Measurements from ENCODE around the gene SLAIN1. TPM values are rescaled to one million over a fixed set of nuclear protein-coding genes. Genes with fewer than 3 reads are reported as not detected.

The SLAIN1 gene
- total and polyA plus RNA-seq, 8 donors = 3.7 to 26.8 (median 12.1) TPM; not detected in 1

DNA sequence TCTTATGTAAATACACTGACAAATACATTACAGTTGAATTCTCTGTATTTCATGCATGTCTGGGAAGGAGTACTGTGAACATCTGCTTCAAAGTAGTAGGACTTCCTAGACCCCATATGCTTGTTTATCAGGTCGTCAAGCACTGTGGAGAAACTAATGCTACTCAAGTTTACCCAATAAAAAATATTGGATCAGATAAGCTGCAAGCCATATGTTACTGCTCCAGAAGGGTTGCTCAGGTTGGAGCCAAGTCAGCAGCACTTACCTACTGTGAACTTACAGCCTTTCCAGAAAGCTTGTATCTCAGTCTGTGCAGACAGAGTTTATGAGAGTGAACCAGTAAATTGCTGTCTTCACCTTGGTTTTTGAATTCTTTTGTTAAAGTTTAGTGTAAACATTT lies 36.2 kb downstream of the SLAIN1 start:
- DNase-seq = no peak
- intact Hi-C loops (cut with DNase I; ENCODE audit: low total_unique reads) = no loop called here
- no peak overlapping the region for H3K27ac ChIP-seq
- H3K27me3 ChIP-seq = no peaks in the 10 kb centered on the region
- peaks cover 0 to 25% (median 6%) of the 10 kb centered on the region in 4 donors for H3K4me1 ChIP-seq
- WGBS, 5 donors = 29 to 64% (median 53%) methylated on average over 1 of the region's 1 CpG
- H3K4me3 ChIP-seq = no peak overlapping the region
- TF ChIP-seq POLR2AphosphoS5 (IDR thresholded peaks at IDR 0.05) (no peak), EP300 (IDR thresholded peaks at IDR 0.05) (no peak), POLR2A (IDR thresholded peaks at IDR 0.05) (no peak)
- TF ChIP-seq, protein P1, sequence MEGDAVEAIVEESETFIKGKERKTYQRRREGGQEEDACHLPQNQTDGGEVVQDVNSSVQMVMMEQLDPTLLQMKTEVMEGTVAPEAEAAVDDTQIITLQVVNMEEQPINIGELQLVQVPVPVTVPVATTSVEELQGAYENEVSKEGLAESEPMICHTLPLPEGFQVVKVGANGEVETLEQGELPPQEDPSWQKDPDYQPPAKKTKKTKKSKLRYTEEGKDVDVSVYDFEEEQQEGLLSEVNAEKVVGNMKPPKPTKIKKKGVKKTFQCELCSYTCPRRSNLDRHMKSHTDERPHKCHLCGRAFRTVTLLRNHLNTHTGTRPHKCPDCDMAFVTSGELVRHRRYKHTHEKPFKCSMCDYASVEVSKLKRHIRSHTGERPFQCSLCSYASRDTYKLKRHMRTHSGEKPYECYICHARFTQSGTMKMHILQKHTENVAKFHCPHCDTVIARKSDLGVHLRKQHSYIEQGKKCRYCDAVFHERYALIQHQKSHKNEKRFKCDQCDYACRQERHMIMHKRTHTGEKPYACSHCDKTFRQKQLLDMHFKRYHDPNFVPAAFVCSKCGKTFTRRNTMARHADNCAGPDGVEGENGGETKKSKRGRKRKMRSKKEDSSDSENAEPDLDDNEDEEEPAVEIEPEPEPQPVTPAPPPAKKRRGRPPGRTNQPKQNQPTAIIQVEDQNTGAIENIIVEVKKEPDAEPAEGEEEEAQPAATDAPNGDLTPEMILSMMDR (IDR thresholded peaks at IDR 0.05) = no peak
- no peaks in the 10 kb centered on the region for H3K36me3 ChIP-seq
- no peaks in the 10 kb centered on the region for H3K9me3 ChIP-seq

DNA sequence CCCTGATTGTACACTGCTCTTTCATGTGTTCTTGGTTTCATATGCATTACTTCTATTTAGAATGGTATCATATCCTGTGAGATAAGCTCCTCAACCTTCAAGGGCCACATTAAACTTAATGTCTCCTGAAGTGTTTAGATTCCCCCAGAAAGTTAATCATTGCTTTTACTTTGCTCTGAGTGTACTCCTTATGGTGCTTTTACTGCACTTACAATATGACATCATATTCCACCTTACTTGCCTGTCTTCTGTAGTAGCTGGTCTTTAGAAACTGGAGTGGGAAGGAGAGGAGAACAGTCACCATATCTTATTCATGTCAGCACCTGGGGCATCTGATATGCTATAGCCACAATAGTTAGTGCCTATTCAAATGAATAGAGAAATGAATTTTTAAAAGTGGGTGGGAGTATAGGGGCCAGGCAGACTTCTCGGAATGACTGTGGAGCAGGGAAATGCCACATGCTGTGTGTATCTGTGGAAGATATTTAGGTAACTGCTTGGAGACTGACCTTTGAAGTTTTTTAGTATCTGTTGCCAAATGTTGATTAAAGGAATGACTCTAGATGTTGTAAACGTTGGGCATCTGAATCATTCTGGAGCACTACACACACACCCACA lies 40.2 kb downstream of the SLAIN1 start:
- H3K27me3 ChIP-seq = no peaks in the 10 kb centered on the region
- no peak for TF ChIP-seq EP300 (IDR thresholded peaks at IDR 0.05)
- no peak for TF ChIP-seq POLR2AphosphoS5 (IDR thresholded peaks at IDR 0.05)
- TF ChIP-seq, protein P1 (IDR thresholded peaks at IDR 0.05) = no peak
- no peak for TF ChIP-seq POLR2A (IDR thresholded peaks at IDR 0.05)
- no peaks in the 10 kb centered on the region for H3K36me3 ChIP-seq
- no peak for DNase-seq
- 30 to 50% (median 41%) methylated on average over 2 of the region's 2 CpGs for WGBS, 5 donors
- intact Hi-C loops (cut with DNase I; ENCODE audit: low total_unique reads) = no loop called here
- H3K4me3 ChIP-seq = no peak overlapping the region
- H3K27ac ChIP-seq = no peak overlapping the region
- no peaks in the 10 kb centered on the region for H3K9me3 ChIP-seq
- H3K4me1 ChIP-seq = peaks cover 0 to 25% (median 6%) of the 10 kb centered on the region in 4 donors

DNA sequence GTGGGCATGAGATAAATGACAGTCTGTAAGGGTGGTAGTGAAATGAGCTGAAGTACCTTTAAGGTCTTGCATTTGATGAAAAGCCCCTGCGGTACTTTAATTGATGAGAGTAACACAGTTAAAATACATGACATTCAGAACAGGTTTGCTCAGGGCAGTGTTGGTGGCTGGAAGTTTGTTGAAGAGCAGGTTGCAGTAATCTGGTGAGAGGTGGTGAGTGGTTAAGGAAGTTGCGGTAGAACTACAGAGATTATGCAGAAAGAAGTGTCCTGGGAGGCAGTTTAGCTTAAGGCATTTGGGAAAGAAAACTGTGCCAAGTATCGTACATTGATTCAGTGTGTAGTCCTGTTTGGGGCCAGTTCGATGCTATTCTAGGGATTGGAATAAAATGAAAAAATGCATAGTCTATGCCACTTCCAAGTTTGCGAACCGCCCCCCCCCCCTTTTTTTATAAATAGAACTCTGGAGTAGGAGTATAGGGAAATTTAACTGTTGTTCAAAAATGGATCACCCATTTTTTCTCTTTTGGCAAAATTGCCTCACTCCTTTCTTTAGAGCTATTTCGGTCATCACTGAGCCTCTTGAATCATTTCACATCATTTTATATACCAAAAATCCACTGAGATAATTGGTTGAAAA lies 42.7 kb downstream of the SLAIN1 start:
- 85 to 90% (median 85%) methylated on average over 7 of the region's 7 CpGs for WGBS, 5 donors
- H3K4me3 ChIP-seq = no peak overlapping the region
- no peak overlapping the region for H3K27ac ChIP-seq
- H3K27me3 ChIP-seq = no peaks in the 10 kb centered on the region
- peaks cover 0 to 14% (median 6%) of the 10 kb centered on the region in 4 donors for H3K4me1 ChIP-seq
- no peaks in the 10 kb centered on the region for H3K9me3 ChIP-seq
- TF ChIP-seq EP300 (IDR thresholded peaks at IDR 0.05) (no peak), POLR2AphosphoS5 (IDR thresholded peaks at IDR 0.05) (no peak), POLR2A (IDR thresholded peaks at IDR 0.05) (no peak)
- TF ChIP-seq, protein P1 (IDR thresholded peaks at IDR 0.05) = no peak
- intact Hi-C loops (cut with DNase I; ENCODE audit: low total_unique reads) = no loop called here
- H3K36me3 ChIP-seq = peaks cover 0 to 15% (median 13%) of the 10 kb centered on the region in 4 donors
- DNase-seq = no peak

DNA sequence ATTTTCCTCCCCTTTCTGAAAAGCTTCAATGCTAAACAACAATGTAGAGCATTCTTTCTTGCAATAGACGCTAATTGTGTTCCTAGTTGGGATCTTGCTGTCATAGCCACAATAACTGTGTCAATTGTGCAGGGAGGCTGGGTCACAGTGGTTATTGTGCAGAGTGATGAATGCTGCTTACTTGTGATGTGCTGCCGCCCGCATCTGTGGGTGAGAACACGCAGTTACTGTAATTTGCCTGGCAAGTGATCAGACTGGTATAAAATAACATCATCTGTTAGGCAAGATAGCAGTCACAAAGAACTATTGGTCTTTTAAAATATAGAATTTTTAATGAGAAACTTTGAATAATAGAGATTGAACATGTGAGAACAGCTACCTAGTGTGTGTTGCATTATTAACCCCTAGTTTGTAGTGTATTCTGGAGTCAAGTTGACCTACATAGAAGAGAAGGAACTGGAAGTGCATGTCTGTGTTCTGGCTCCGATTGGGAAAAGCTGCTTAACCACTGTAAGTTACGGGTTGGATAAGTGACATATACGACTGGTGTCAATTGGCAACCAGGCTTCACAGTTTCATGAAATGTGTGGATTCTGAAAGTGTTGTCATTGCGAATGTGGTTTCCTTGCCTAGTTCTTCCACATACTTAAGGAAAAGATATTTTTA lies 43.6 kb downstream of the SLAIN1 start:
- Histone ChIP-seq H3K27me3 (no peaks in the 10 kb centered on the region), H3K27ac (no peak overlapping the region), H3K9me3 (no peaks in the 10 kb centered on the region), H3K36me3 (peaks cover 0 to 16% (median 13%) of the 10 kb centered on the region in 4 donors), H3K4me1 (peaks cover 0 to 8% (median 3%) of the 10 kb centered on the region in 4 donors), H3K4me3 (no peak overlapping the region)
- 71 to 88% (median 83%) methylated on average over 8 of the region's 8 CpGs for WGBS, 5 donors
- peak in 1 of 2 donors; percentile 14 for DNase-seq
- intact Hi-C loops (cut with DNase I; ENCODE audit: low total_unique reads) = no loop called here
- TF ChIP-seq POLR2AphosphoS5 (IDR thresholded peaks at IDR 0.05) (no peak), POLR2A (IDR thresholded peaks at IDR 0.05) (no peak)
- TF ChIP-seq, protein P1 (IDR thresholded peaks at IDR 0.05) = no peak

All from stomach (tissue), 9 donors.